H9 (cell line): Measurements from ENCODE around the gene SP140L. TPM values are rescaled to one million over a fixed set of nuclear protein-coding genes. Genes with fewer than 3 reads are reported as not detected.

Experiments used
- DNase-seq: peaks from one replicate; pipeline ENCODE4 v3.0.0-alpha.2; 2017
- H2AFZ ChIP-seq: one replicate; pipeline ENCODE4 v1.6.1; 2013; ENCODE audit warnings: mild to moderate bottlenecking, low read length, control low read depth, moderate library complexity
- H2AK5ac ChIP-seq: 2 replicates; pipeline ENCODE4 v1.6.1; 2013; ENCODE audit warnings: low read length, control low read depth, mixed read lengths; ENCODE audit not compliant: insufficient read length
- H2BK120ac ChIP-seq: one replicate; pipeline ENCODE4 v1.6.1; 2013; ENCODE audit warnings: low read depth, mild to moderate bottlenecking, low read length, control low read depth, inconsistent platforms; ENCODE audit not compliant: poor library complexity, severe bottlenecking
- H2BK12ac ChIP-seq: 2 replicates; pipeline ENCODE4 v1.6.1; 2013; ENCODE audit warnings: low read length, control low read depth, mixed read lengths, low read depth; ENCODE audit not compliant: insufficient read length
- H2BK15ac ChIP-seq: 2 replicates; pipeline ENCODE4 v1.6.1; 2013; ENCODE audit warnings: low read depth, low read length, control low read depth
- H2BK20ac ChIP-seq: one replicate; pipeline ENCODE4 v1.6.1; 2013; ENCODE audit warnings: low read depth, mild to moderate bottlenecking, low read length, control low read depth, inconsistent platforms; ENCODE audit not compliant: poor library complexity, severe bottlenecking
- H2BK5ac ChIP-seq: 2 replicates; pipeline ENCODE4 v1.6.1; 2013; ENCODE audit warnings: low read length, control low read depth, mixed read lengths; ENCODE audit not compliant: insufficient read length
- H3K14ac ChIP-seq: 2 replicates; pipeline ENCODE4 v1.6.1; 2013; ENCODE audit warnings: low read length, control low read depth; ENCODE audit not compliant: insufficient read depth
- H3K18ac ChIP-seq: 2 replicates; pipeline ENCODE4 v1.6.1; 2013; ENCODE audit warnings: low read depth, mild to moderate bottlenecking, mixed read lengths, low read length, control low read depth; ENCODE audit not compliant: insufficient read length
- H3K23ac ChIP-seq: 2 replicates; pipeline ENCODE4 v1.6.1; 2013; ENCODE audit warnings: low read length, control low read depth, mixed read lengths, low read depth; ENCODE audit not compliant: insufficient read length
- H3K23me2 ChIP-seq: 2 replicates; pipeline ENCODE4 v1.6.1; 2013; ENCODE audit warnings: low read depth, mild to moderate bottlenecking, mixed read lengths, low read length, control low read depth; ENCODE audit not compliant: insufficient read length, poor library complexity, severe bottlenecking
- H3K27ac ChIP-seq: 2 replicates; pipeline ENCODE4 v1.5.1; 2013; ENCODE audit warnings: low read length, control low read depth, mixed read lengths, low read depth; ENCODE audit not compliant: insufficient read length
- H3K27me3 ChIP-seq: 2 replicates; pipeline ENCODE4 v1.6.1; 2013; ENCODE audit warnings: low read length, control low read depth, inconsistent platforms; ENCODE audit not compliant: insufficient read depth
- H3K4ac ChIP-seq: 2 replicates; pipeline ENCODE4 v1.6.1; 2013; ENCODE audit warnings: low read depth, mild to moderate bottlenecking, control low read depth, inconsistent platforms, low read length, moderate library complexity
- H3K4me1 ChIP-seq: 2 replicates; pipeline ENCODE4 v1.6.1; 2013; ENCODE audit warnings: low read length, control low read depth, inconsistent platforms; ENCODE audit not compliant: insufficient read depth
- H3K4me2 ChIP-seq: 2 replicates; pipeline ENCODE4 v1.6.1; 2013; ENCODE audit warnings: low read length, control low read depth, mixed read lengths; ENCODE audit not compliant: insufficient read length, insufficient read depth
- H3K56ac ChIP-seq: 2 replicates; pipeline ENCODE4 v1.6.1; 2013; ENCODE audit warnings: low read depth, mild to moderate bottlenecking, mixed read lengths, low read length, control low read depth; ENCODE audit not compliant: insufficient read length
- H3K79me1 ChIP-seq: 2 replicates; pipeline ENCODE4 v1.6.1; 2013; ENCODE audit warnings: low read depth, mild to moderate bottlenecking, moderate library complexity, low read length, control low read depth, inconsistent platforms; ENCODE audit not compliant: insufficient read depth, poor library complexity, severe bottlenecking
- H3K79me2 ChIP-seq: 2 replicates; pipeline ENCODE4 v1.6.1; 2013; ENCODE audit warnings: low read length, control low read depth, inconsistent platforms; ENCODE audit not compliant: insufficient read depth
- H3K9ac ChIP-seq: 2 replicates; pipeline ENCODE4 v1.6.1; 2013; ENCODE audit warnings: low read length, control low read depth, mixed read lengths; ENCODE audit not compliant: insufficient read length; ENCODE audit errors: extremely low read depth
- H3K9me3 ChIP-seq: one replicate; pipeline ENCODE4 v1.6.1; 2013; ENCODE audit warnings: low read depth, low read length, inconsistent platforms; ENCODE audit not compliant: control insufficient read depth
- H3T11ph ChIP-seq: one replicate; pipeline ENCODE4 v1.6.1; 2013; ENCODE audit warnings: mild to moderate bottlenecking, low read length, control low read depth, inconsistent platforms
- H4K20me1 ChIP-seq: one replicate; pipeline ENCODE4 v1.6.1; 2013; ENCODE audit not compliant: control insufficient read depth, insufficient read length, insufficient read depth
- H4K5ac ChIP-seq: 2 replicates; pipeline ENCODE4 v1.6.1; 2013; ENCODE audit warnings: low read depth, mild to moderate bottlenecking, mixed read lengths, low read length, control low read depth; ENCODE audit not compliant: insufficient read length
- H4K8ac ChIP-seq: replicated peaks from 2 replicates; pipeline ENCODE4 v1.6.1; 2013; ENCODE audit warnings: low read length, control low read depth, mixed read lengths, low read depth; ENCODE audit not compliant: insufficient read length
- H4K91ac ChIP-seq: 2 replicates; pipeline ENCODE4 v1.6.1; 2013; ENCODE audit warnings: low read depth, mild to moderate bottlenecking, moderate library complexity, mixed read lengths, low read length, control low read depth; ENCODE audit not compliant: insufficient read length
- H3K27ac Mint-ChIP-seq, 3 experiments: 2 replicates in 2 of 3; 3 replicates in 1 of 3; pipeline ENCODE4 v1.8.0; 2020 to 2021; ENCODE audit warnings: mixed read lengths in 3 of 3, mild to moderate bottlenecking in 1 of 3, moderate library complexity in 1 of 3
- H3K27me3 Mint-ChIP-seq: 2 replicates; pipeline ENCODE4 v1.8.0; 2021; ENCODE audit warnings: low read depth, mild to moderate bottlenecking, moderate library complexity, mixed read lengths
- H3K36me3 Mint-ChIP-seq, 3 experiments: 2 replicates in 2 of 3; 3 replicates in 1 of 3; pipeline ENCODE4 v1.8.0; 2020 to 2021; ENCODE audit warnings: low read depth in 3 of 3, mixed read lengths in 3 of 3; ENCODE audit not compliant: insufficient read depth in 1 of 3
- H3K4me1 Mint-ChIP-seq, 2 experiments: 2 replicates each; pipeline ENCODE4 v1.8.0; 2020; ENCODE audit warnings: mixed read lengths in 2 of 2
- H3K4me3 Mint-ChIP-seq, 2 experiments: 2 replicates in 1 of 2; 3 replicates in 1 of 2; pipeline ENCODE4 v1.8.0; 2020 to 2021; ENCODE audit warnings: mild to moderate bottlenecking in 2 of 2, mixed read lengths in 2 of 2, moderate library complexity in 1 of 2
- H3K9me3 Mint-ChIP-seq, 2 experiments: 2 replicates in 1 of 2; 3 replicates in 1 of 2; pipeline ENCODE4 v1.8.0; 2020; ENCODE audit warnings: mild to moderate bottlenecking in 2 of 2, mixed read lengths in 2 of 2, moderate library complexity in 1 of 2
- CTCF ChIP-seq: fragments of 200-600 bp; sonication (generic); conservative IDR thresholded peaks from 3 replicates; pipeline ENCODE4 v1.8.0; 2021; ENCODE audit warnings: antibody characterized with exemption, mild to moderate bottlenecking
- WGBS: extraction: QIAGEN DNeasy Blood & Tissue Kit; methylation state at CpG from one replicate; pipeline ENCODE4 v1.1.7; 2013; ENCODE audit warnings: missing lambda C conversion rate, low lambda C conversion rate, mixed read lengths; ENCODE audit not compliant: insufficient read length; ENCODE audit errors: extremely low coverage; 5-methylcytosine and 5-hydroxymethylcytosine counted together
- total RNA-seq: library from RNA; stranded (reverse); gene quantifications from 2 replicates; pipeline ENCODE4 v1.2.1, GENCODE V29; 2021

SP140L gene
- total RNA-seq, 1 experiment from 2014 or later, result 1.3 TPM

- Histone ChIP-seq H4K8ac (no peak overlapping the region), H3K18ac (no peak overlapping the region), H3K4me1 (no peaks in the 10 kb centered on the region), H4K5ac (no peak overlapping the region), H2BK15ac (no peak overlapping the region), H2BK12ac (no peak overlapping the region), H3K23ac (no peak overlapping the region), H3K4ac (no peak overlapping the region), H3K56ac (no peak overlapping the region), H2BK20ac (no peak overlapping the region), H3K27me3 (no peaks in the 10 kb centered on the region), H4K20me1 (no peaks in the 10 kb centered on the region), H3K9ac (no peak overlapping the region), H3K23me2 (no peaks in the 10 kb centered on the region), H2BK5ac (no peak overlapping the region), H2AFZ (no peak overlapping the region), H3K4me2 (no peak overlapping the region), H3K14ac (no peak overlapping the region), H3K79me1 (no peaks in the 10 kb centered on the region), H3K9me3 (no peaks in the 10 kb centered on the region), H3T11ph (no peak overlapping the region), H3K79me2 (no peaks in the 10 kb centered on the region), H4K91ac (no peak overlapping the region), H2AK5ac (no peak overlapping the region), H2BK120ac (no peak overlapping the region), H3K27ac (no peak overlapping the region)
- peaks cover 10 to 15% of the 10 kb centered on the region in 2 experiments for H3K9me3 Mint-ChIP-seq
- peaks cover 8 to 9% of the 10 kb centered on the region in 2 experiments for H3K4me1 Mint-ChIP-seq
- no peaks in the 10 kb centered on the region for H3K27me3 Mint-ChIP-seq
- no peak for TF ChIP-seq CTCF
- H3K36me3 Mint-ChIP-seq, result peaks cover 3 to 17% (median 4%) of the 10 kb centered on the region in 3 experiments; a peak in 5 of 7 replicates
- no peak overlapping the region for H3K4me3 Mint-ChIP-seq
- WGBS, result no CpG with 5 or more reads among the region's 1 CpG
- H3K27ac Mint-ChIP-seq, result no peak overlapping the region
- DNase-seq, result no peak
Observed at GRCh38 chr2:230343747-230344146, 16.8 kb downstream of the SP140L start.
